ENCODE results near the gene VSIG10.

- TF ChIP-seq CTCF (conservative IDR thresholded peaks at IDR 0.05 in 1 of 2, IDR thresholded peaks at IDR 0.05 in 1 of 2; ENCODE audit: low read depth in 1 of 2, low read length in 2 of 2), result peak in 1 of 2 donors; percentile 24
- TF ChIP-seq EZH2 (IDR thresholded peaks at IDR 0.05; ENCODE audit: low read length, missing control alignments), result no peak
Observed at GRCh38 chr12:118050972-118051910, 52.6 kb downstream of the VSIG10 start.
